HG02588 (cell line): ENCODE measurements around the gene GRID1.

ENCODE experiments used
- ATAC-seq: cut with Tn5 transposase; IDR thresholded peaks from one replicate; pipeline ENCODE4 v1.9.1; 2021; ENCODE audit warnings: mild to moderate bottlenecking, moderate library complexity; ENCODE audit not compliant: unreplicated experiment

The GRID1 gene

GRCh38 chr10:86366033-86366901 lies at the start of gene GRID1:
Gene GRID1, minus strand, starts transcription at chr10:86366795.
- no peak for ATAC-seq

GRCh38 chr10:86415583-86415982 lies 49.0 kb upstream of the GRID1 start:
- ATAC-seq = no peak

- no peak for ATAC-seq
Measured at GRCh38 chr10:86415116-86415515, 48.5 kb upstream of the GRID1 start.

GRCh38 chr10:86413046-86413728 lies 46.6 kb upstream of the GRID1 start:
- ATAC-seq = peak; percentile 64

GRCh38 chr10:86411852-86412560 lies 45.4 kb upstream of the GRID1 start:
- ATAC-seq = peak; percentile 10

- peak; percentile 65 for ATAC-seq
Measured at GRCh38 chr10:86411281-86411841, 44.8 kb upstream of the GRID1 start.

- ATAC-seq = no peak
Measured at GRCh38 chr10:86410542-86411124, 44.0 kb upstream of the GRID1 start.

- ATAC-seq = no peak
Measured at GRCh38 chr10:86409183-86409582, 42.6 kb upstream of the GRID1 start.

- ATAC-seq = no peak
Measured at GRCh38 chr10:86403183-86403797, 36.7 kb upstream of the GRID1 start.

GRCh38 chr10:86402283-86402941 lies 35.8 kb upstream of the GRID1 start:
- no peak for ATAC-seq

- ATAC-seq = no peak
Measured at GRCh38 chr10:86401588-86402282, 35.1 kb upstream of the GRID1 start.

GRCh38 chr10:86400705-86401587 lies 34.4 kb upstream of the GRID1 start:
- peak; percentile 38 for ATAC-seq

- ATAC-seq = peak; percentile 86
Measured at GRCh38 chr10:86399879-86400704, 33.5 kb upstream of the GRID1 start.

- no peak for ATAC-seq
Measured at GRCh38 chr10:86399514-86399878, 32.9 kb upstream of the GRID1 start.

- ATAC-seq = no peak
Measured at GRCh38 chr10:86397120-86397519, 30.5 kb upstream of the GRID1 start.

- no peak for ATAC-seq
Measured at GRCh38 chr10:86393862-86394455, 27.4 kb upstream of the GRID1 start.

GRCh38 chr10:86393362-86393761 lies 26.8 kb upstream of the GRID1 start:
- no peak for ATAC-seq
